Natural killer cell (primary cell): ENCODE results near the gene HTATIP2. TPM values are rescaled to one million over a fixed set of nuclear protein-coding genes. Genes with fewer than 3 reads are reported as not detected.

Experiments used
- ATAC-seq, 3 donors: fragments of 150-1000 bp in 2 of 3; fragments of 200-7000 bp in 1 of 3; cut with Tn5 transposase; 1 replicate in 1 of 3; 2 replicates in 2 of 3; pipeline ENCODE4 v1.10.0; 2021; ENCODE audit warnings: mild to moderate bottlenecking in 2 of 3, moderate library complexity in 2 of 3
- DNase-seq, 2 donors: peaks; one replicate each; pipeline versions ENCODE4 v3.0.0 to v3.0.0-alpha.2; 2013 to 2021; ENCODE audit warnings: mixed read lengths in 1 of 2
- H3K27ac ChIP-seq: one replicate; pipeline ENCODE4 v1.5.1; 2013; ENCODE audit warnings: mild to moderate bottlenecking, low read length
- H3K27me3 ChIP-seq: one replicate; pipeline ENCODE4 v1.6.1; 2013; ENCODE audit warnings: low read length; ENCODE audit not compliant: control insufficient read depth, insufficient read depth
- H3K36me3 ChIP-seq: one replicate; pipeline ENCODE4 v1.6.1; 2013; ENCODE audit warnings: low read length; ENCODE audit not compliant: control insufficient read depth, insufficient read depth
- H3K4me1 ChIP-seq: one replicate; pipeline ENCODE4 v1.6.1; 2013; ENCODE audit warnings: low read length; ENCODE audit not compliant: control insufficient read depth, insufficient read depth
- H3K4me3 ChIP-seq: one replicate; pipeline ENCODE4 v1.5.1; 2013; ENCODE audit warnings: low read length
- H3K9me3 ChIP-seq: one replicate; pipeline ENCODE4 v1.6.1; 2013; ENCODE audit warnings: low read length; ENCODE audit not compliant: control insufficient read depth, insufficient read depth
- H3K27ac Mint-ChIP-seq, 2 donors: one replicate each; pipeline ENCODE4 v1.8.0; 2022; ENCODE audit warnings: mild to moderate bottlenecking in 2 of 2, mixed read lengths in 2 of 2, moderate library complexity in 1 of 2
- H3K27me3 Mint-ChIP-seq, 2 donors: one replicate each; pipeline ENCODE4 v1.8.0; 2022; ENCODE audit warnings: low read depth in 2 of 2, mixed read lengths in 2 of 2
- H3K36me3 Mint-ChIP-seq: one replicate; pipeline ENCODE4 v1.8.0; 2022; ENCODE audit warnings: mixed read lengths
- H3K4me1 Mint-ChIP-seq, 2 donors: one replicate each; pipeline ENCODE4 v1.8.0; 2022; ENCODE audit warnings: mixed read lengths in 2 of 2
- H3K4me3 Mint-ChIP-seq: one replicate; pipeline ENCODE4 v1.8.0; 2022; ENCODE audit warnings: mild to moderate bottlenecking, moderate library complexity, mixed read lengths
- H3K9me3 Mint-ChIP-seq, 2 donors: one replicate each; pipeline ENCODE4 v1.8.0; 2022; ENCODE audit warnings: mixed read lengths in 2 of 2
- CTCF ChIP-seq: fragments of 200-600 bp; IDR thresholded peaks from one replicate; pipeline ENCODE4 v1.8.0; 2022; ENCODE audit warnings: antibody characterized with exemption
- WGBS: methylation state at CpG from one replicate; pipeline ENCODE4 v1.1.7; 2013; ENCODE audit warnings: missing lambda C conversion rate; ENCODE audit not compliant: insufficient coverage; 5-methylcytosine and 5-hydroxymethylcytosine counted together
- intact Hi-C: fragments of 100-400 bp; cut with micrococcal nuclease; formaldehyde crosslinking; loops from one replicate; pipeline ENCODE4 v1.14.2; 2022
- total RNA-seq, 4 donors: library from RNA; stranded (reverse); fragments of 120-200 nt in 1 of 4; gene quantifications; one replicate each; pipeline versions ENCODE4 v1.2.3 to v1.2.4, GENCODE V29; 2013 to 2022

Gene HTATIP2
- total RNA-seq, 3 donors from 2014 or later (not counting 1 experiment from before 2014, with no cell fraction given): 16.7 to 25.6 (median 19.5) TPM

- H3K36me3 ChIP-seq: peaks cover 23% of the 10 kb centered on the region
- Mint-ChIP-seq H3K27ac (no peak overlapping the region), H3K36me3 (no peaks in the 10 kb centered on the region)
Observed at GRCh38 chr11:20373147-20373546, 9.6 kb downstream of the HTATIP2 start.

GRCh38 chr11:20373568-20374209 is 10.2 kb downstream of the HTATIP2 start:
- H3K27me3 ChIP-seq: no peaks in the 10 kb centered on the region
- H3K27ac ChIP-seq: no peak overlapping the region
- Mint-ChIP-seq H3K27ac (no peak overlapping the region), H3K4me3 (no peak overlapping the region), H3K36me3 (no peaks in the 10 kb centered on the region), H3K9me3 (no peaks in the 10 kb centered on the region), H3K4me1 (peaks cover 0 to 5% of the 10 kb centered on the region in 2 donors), H3K27me3 (no peaks in the 10 kb centered on the region)
- DNase-seq (no peak), ATAC-seq (no peak)
- H3K36me3 ChIP-seq: peaks cover 26% of the 10 kb centered on the region
- H3K4me1 ChIP-seq: no peaks in the 10 kb centered on the region
- H3K4me3 ChIP-seq: no peak overlapping the region
- intact Hi-C loops: no loop called here
- no peak for TF ChIP-seq CTCF
- no peaks in the 10 kb centered on the region for H3K9me3 ChIP-seq
- WGBS: 79% methylated on average over 2 of the region's 3 CpGs

More at GRCh38 chr11:20373147-20373546, 9.6 kb downstream of the HTATIP2 start:
- no peaks in the 10 kb centered on the region for H3K4me1 ChIP-seq
- 96% methylated on average over 10 of the region's 13 CpGs for WGBS
- no peaks in the 10 kb centered on the region for H3K27me3 ChIP-seq
- no peaks in the 10 kb centered on the region for H3K9me3 Mint-ChIP-seq
- no peak overlapping the region for H3K4me3 Mint-ChIP-seq
- H3K4me1 Mint-ChIP-seq: peaks cover 0 to 5% of the 10 kb centered on the region in 2 donors
- no peaks in the 10 kb centered on the region for H3K27me3 Mint-ChIP-seq
- H3K9me3 ChIP-seq: no peaks in the 10 kb centered on the region
- H3K27ac ChIP-seq: no peak overlapping the region
- no peak overlapping the region for H3K4me3 ChIP-seq
- no peak for TF ChIP-seq CTCF
- ATAC-seq (no peak), DNase-seq (no peak)
- intact Hi-C loops: no loop called here

- whole genome bisulfite sequencing: 93% methylated on average over 7 of the region's 9 CpGs
Observed at GRCh38 chr11:20374741-20375300, 11.3 kb downstream of the HTATIP2 start.

More at GRCh38 chr11:20374741-20375300, 11.3 kb downstream of the HTATIP2 start:
- Mint-ChIP-seq H3K27me3 (no peaks in the 10 kb centered on the region), H3K9me3 (no peaks in the 10 kb centered on the region), H3K36me3 (no peaks in the 10 kb centered on the region), H3K27ac (no peak overlapping the region), H3K4me3 (no peak overlapping the region), H3K4me1 (peaks cover 0 to 5% of the 10 kb centered on the region in 2 donors)
- no peaks in the 10 kb centered on the region for H3K9me3 ChIP-seq
- H3K36me3 ChIP-seq: peaks cover 31% of the 10 kb centered on the region
- no peak for TF ChIP-seq CTCF
- no peaks in the 10 kb centered on the region for H3K27me3 ChIP-seq
- no peak overlapping the region for H3K4me3 ChIP-seq
- intact Hi-C loops: no loop called here
- DNase-seq (no peak), ATAC-seq (no peak)
- no peak overlapping the region for H3K27ac ChIP-seq
- H3K4me1 ChIP-seq: no peaks in the 10 kb centered on the region
